Panc1 (cell line): ENCODE data around the gene RARRES2. TPM values are rescaled to one million over a fixed set of nuclear protein-coding genes. Genes with fewer than 3 reads are reported as not detected.
A peak's percentile ranks its signal among the peaks of the same experiment; 100 is the strongest.

Experiments
- ATAC-seq: fragments of 200-7000 bp; cut with Tn5 transposase; 2 replicates; pipeline ENCODE4 v1.9.1; 2020; ENCODE audit warnings: mild to moderate bottlenecking, moderate library complexity
- BruUV-seq: library from RNA; stranded (reverse); fragments of 400-500 nt; replicated peaks from 2 replicates; lab custom pipeline; 2021; lab: Mats Ljungman, UMichigan
- CTCF ChIA-PET: fragments of 300-600 bp; sonication (Branson Sonifier 250); formaldehyde crosslinking; loops from one replicate; lab custom pipeline; 2022; ENCODE audit warnings: antibody characterized with exemption; lab: Charles Lee
- POLR2A ChIA-PET: fragments of 300-600 bp; sonication (Branson Sonifier 250); formaldehyde crosslinking; loops from one replicate; lab custom pipeline; 2022; ENCODE audit warnings: antibody characterized with exemption; lab: Charles Lee
- DNase-seq: peaks from one replicate; pipeline ENCODE4 v3.0.0-alpha.2; 2010; ENCODE audit warnings: low read depth, low spot score
- H3K27ac ChIP-seq: 2 replicates; pipeline ENCODE4 v1.5.1; 2011; ENCODE audit warnings: mild to moderate bottlenecking, low read length, inconsistent platforms
- H3K27me3 ChIP-seq: fragments of 200-500 bp; sonication (Bioruptor generic); 2 replicates; pipeline ENCODE4 v1.6.0; 2014; ENCODE audit warnings: low read length, inconsistent platforms; ENCODE audit not compliant: control insufficient read depth, insufficient read depth
- H3K36me3 ChIP-seq: fragments of 200-500 bp; sonication (Bioruptor generic); 2 replicates; pipeline ENCODE4 v1.5.1; 2014; ENCODE audit warnings: inconsistent platforms, mild to moderate bottlenecking, low read length, moderate library complexity; ENCODE audit not compliant: control insufficient read depth, insufficient read depth
- H3K4me1 ChIP-seq: 2 replicates; pipeline ENCODE4 v1.5.1; 2011; ENCODE audit warnings: inconsistent platforms, mild to moderate bottlenecking, low read length, moderate library complexity; ENCODE audit not compliant: control insufficient read depth, insufficient read depth
- H3K4me3 ChIP-seq, 2 experiments: 2 replicates each; pipeline ENCODE4 v1.5.1; 2011 to 2012; ENCODE audit warnings: low read depth in 2 of 2, low read length in 2 of 2, mild to moderate bottlenecking in 2 of 2, inconsistent platforms in 1 of 2, moderate library complexity in 1 of 2
- H3K9me3 ChIP-seq: fragments of 200-500 bp; sonication (Bioruptor generic); 2 replicates; pipeline ENCODE4 v1.5.1; 2014; ENCODE audit warnings: low read depth, mild to moderate bottlenecking, inconsistent platforms, low read length, moderate library complexity; ENCODE audit not compliant: control insufficient read depth, insufficient read depth
- CTCF ChIP-seq: fragments of 450-650 bp; IDR thresholded peaks from 2 replicates; pipeline ENCODE4 v1.5.1; 2017; ENCODE audit warnings: mild to moderate bottlenecking
- POLR2AphosphoS5 ChIP-seq: IDR thresholded peaks from 2 replicates; pipeline ENCODE4 v1.6.1; 2012; ENCODE audit warnings: mild to moderate bottlenecking, low read depth, low read length, moderate library complexity
- REST ChIP-seq, 2 experiments: IDR thresholded peaks; 2 replicates each; pipeline ENCODE4 v1.6.1; 2011 to 2012; ENCODE audit warnings: low read depth in 2 of 2, control low read depth in 1 of 2, low read length in 1 of 2, mild to moderate bottlenecking in 1 of 2, moderate library complexity in 1 of 2; ENCODE audit not compliant: insufficient read depth in 1 of 2
- SIN3A ChIP-seq: IDR thresholded peaks from 2 replicates; pipeline ENCODE4 v1.6.1; 2012; ENCODE audit warnings: low read depth, mild to moderate bottlenecking, low read length, moderate library complexity, borderline replicate concordance; ENCODE audit not compliant: insufficient read depth
- TCF7L2 ChIP-seq: IDR thresholded peaks from 2 replicates; pipeline ENCODE4 v1.6.1; 2011; ENCODE audit warnings: mild to moderate bottlenecking, low read depth, low read length, inconsistent platforms
- in situ Hi-C: cut with HindIII; loops from 2 replicates; pipeline ENCODE4 v1.10.0; 2016; ENCODE audit warnings: low sequenced_read_pairs, low pct_unique_long_range_greater_than_20kb
- intact Hi-C: fragments of 100-400 bp; cut with micrococcal nuclease; formaldehyde crosslinking; loops from one replicate; pipeline ENCODE4 v1.10.0; 2022; ENCODE audit not compliant: unreplicated experiment
- total RNA-seq: library from RNA; stranded (reverse); gene quantifications from one replicate; pipeline ENCODE4 v1.2.1, GENCODE V29; 2021; ENCODE audit not compliant: unreplicated experiment

Gene RARRES2
- total RNA-seq, 1 experiment from 2014 or later, result 1.1 TPM

- ChIA-PET POLR2A (interaction anchor here (0.6 kb wide), 1 partner anchor 725 kb away, joined by 11 read pairs; no protein-coding TSS in a partner anchor), CTCF (no interaction called here)
- no peaks in the 10 kb centered on the region; the same call in 1 of the 2 replicates for H3K36me3 ChIP-seq
- no peak overlapping the region for H3K4me3 ChIP-seq
- ATAC-seq, result no peak
- H3K27me3 ChIP-seq, result no peaks in the 10 kb centered on the region
- peaks cover 51% of the 10 kb centered on the region for H3K4me1 ChIP-seq
- TF ChIP-seq POLR2AphosphoS5 (no peak), CTCF (no peak), TCF7L2 (no peak), REST (IDR thresholded peaks at IDR 0.05; ENCODE audit: insufficient read depth in 1 of 2, low read depth in 2 of 2, low read length in 1 of 2) (no peak), SIN3A (no peak)
- H3K27ac ChIP-seq, result no peak overlapping the region
- BruUV-seq, result no TSS peak
- intact Hi-C loops (no loop called here), in situ Hi-C loops (no loop called here)
- H3K9me3 ChIP-seq, result no peaks in the 10 kb centered on the region
- no peak for DNase-seq
Measured at GRCh38 chr7:150381785-150382122, 40.3 kb upstream of the RARRES2 start.

GRCh38 chr7:150381096-150381495 lies 39.7 kb upstream of the RARRES2 start:
- TF ChIP-seq POLR2AphosphoS5, result no peak
- TF ChIP-seq TCF7L2, result no peak
- no peak for TF ChIP-seq CTCF
- TF ChIP-seq SIN3A, result no peak
- no peak for TF ChIP-seq REST (IDR thresholded peaks at IDR 0.05; ENCODE audit: insufficient read depth in 1 of 2, low read depth in 2 of 2, low read length in 1 of 2)
- in situ Hi-C loops, result no loop called here
- ChIA-PET CTCF (no interaction called here), POLR2A (no interaction called here)
- intact Hi-C loops, result no loop called here
- peak overlapping the region; percentile 96 for H3K27ac ChIP-seq
- peaks cover 57% of the 10 kb centered on the region for H3K4me1 ChIP-seq
- H3K9me3 ChIP-seq, result no peaks in the 10 kb centered on the region
- BruUV-seq, result no TSS peak
- no peaks in the 10 kb centered on the region; the same call in 1 of the 2 replicates for H3K36me3 ChIP-seq
- ATAC-seq (no peak), DNase-seq (no peak)
- no peak overlapping the region for H3K4me3 ChIP-seq
- H3K27me3 ChIP-seq, result no peaks in the 10 kb centered on the region
